ENCODE data around the gene DLAT.
"Not testable (repeated sequence)": the region's sequence is repeated elsewhere in the genome, so short reads cannot be mapped to it uniquely, and the experiment has no call there.

The DLAT gene

DNA sequence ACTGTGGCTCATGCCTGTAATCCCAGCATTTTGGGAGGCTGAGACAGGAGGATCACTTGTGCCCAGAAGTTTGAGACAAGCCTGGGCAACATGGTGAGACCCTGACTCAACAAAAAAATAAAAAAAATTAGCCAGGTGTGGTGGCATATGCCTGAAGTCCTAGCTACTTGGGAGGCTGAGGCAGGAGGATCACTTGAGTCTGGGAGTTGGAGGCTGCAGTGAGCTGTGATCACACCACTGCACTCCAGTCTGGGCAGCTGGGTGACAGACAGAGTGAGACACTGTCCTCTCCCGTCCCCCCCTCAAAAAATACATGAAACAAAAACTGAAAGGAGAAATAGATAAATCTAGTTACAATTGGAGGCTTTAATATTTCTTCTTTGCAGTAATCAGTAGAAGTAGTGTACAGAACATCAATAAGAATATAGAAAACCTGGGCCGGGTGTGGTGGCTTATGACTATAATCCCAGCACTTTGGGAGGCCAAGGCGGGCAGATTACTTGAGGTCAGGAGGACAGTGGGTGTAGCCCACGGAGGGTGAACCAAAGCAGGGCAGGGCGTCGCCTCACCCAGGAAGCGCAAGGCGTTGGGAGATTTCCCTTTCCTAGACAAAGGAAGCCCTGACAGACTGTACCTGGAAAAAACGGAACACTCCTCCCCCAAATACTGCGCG, 19.6 kb upstream of the DLAT start:
- no peak for DNase-seq

GRCh38 chr11:112006095-112006441, 19.1 kb upstream of the DLAT start:
- DNase-seq, result not testable (repeated sequence)

GRCh38 chr11:112011451-112011850, 13.8 kb upstream of the DLAT start:
- not testable (repeated sequence) for DNase-seq

- no peak for DNase-seq
Measured at GRCh38 chr11:112012874-112013273, 12.3 kb upstream of the DLAT start.

GRCh38 chr11:112013497-112014164, 11.6 kb upstream of the DLAT start:
- no peak for DNase-seq

GRCh38 chr11:112016088-112016764, 9.0 kb upstream of the DLAT start:
- DNase-seq, result no peak

DNA sequence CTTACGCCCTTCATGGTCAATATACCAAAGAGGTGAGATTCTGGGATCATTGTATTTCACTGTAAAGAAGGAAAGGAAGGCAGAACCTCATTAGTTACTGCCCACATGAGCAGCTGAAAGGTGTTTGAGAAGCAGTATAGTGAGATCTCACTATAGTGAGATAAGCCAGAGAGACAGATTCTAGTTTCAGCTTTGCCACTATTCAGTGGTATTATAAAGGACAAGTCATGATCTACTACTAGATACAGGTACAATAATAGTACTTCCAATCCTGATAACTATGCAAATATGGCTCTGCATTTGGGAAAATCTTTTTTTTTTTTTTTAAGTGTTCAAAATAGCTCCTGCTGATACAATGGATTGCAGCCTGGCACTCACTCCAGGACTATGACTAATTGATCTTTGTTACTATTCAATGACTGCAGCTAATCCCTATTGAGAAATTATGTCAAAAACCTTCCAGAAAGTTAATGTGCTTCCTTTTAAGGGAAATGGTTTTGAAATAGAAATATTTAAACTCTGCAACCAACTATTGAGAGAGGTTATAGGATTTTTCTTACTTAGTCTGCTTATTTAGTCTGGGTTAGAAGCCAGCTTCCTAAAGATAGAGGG, 8.3 kb upstream of the DLAT start:
- DNase-seq, result no peak

- no peak for DNase-seq
Measured at GRCh38 chr11:112017538-112017937, 7.7 kb upstream of the DLAT start.

GRCh38 chr11:112019066-112019465, 6.1 kb upstream of the DLAT start:
- no peak for DNase-seq

GRCh38 chr11:112023104-112023503, 2.1 kb upstream of the DLAT start:
- no peak for DNase-seq

DNA sequence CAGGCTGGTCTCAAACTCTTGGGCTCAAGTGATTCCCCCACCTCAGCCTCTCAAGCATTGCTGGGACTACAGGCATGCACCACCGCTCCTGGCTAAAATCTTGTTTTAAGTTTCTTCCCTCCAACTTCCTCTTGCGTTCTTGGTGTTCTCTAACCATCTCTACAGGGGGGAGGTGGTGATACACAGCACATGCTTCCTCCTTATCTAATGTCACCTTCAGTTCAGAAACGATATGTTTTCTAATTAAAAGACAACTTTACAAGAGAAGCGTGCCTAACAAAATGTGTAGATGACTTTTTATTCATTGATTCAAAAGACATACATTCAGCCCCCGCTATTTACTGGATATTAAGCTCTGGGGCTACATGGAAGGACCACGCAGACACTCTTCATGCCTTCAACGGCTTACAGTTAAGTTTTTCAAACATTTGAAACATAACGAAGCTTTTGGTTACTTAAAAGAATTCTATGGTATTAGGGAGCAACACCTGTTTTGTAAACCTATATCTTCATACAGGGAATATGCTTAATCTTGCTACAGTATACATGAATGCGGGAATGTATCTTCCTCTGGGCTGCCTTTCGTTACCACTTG, 933 bp upstream of the DLAT start:
- peak in 1 of 2 donors; percentile 9 for DNase-seq

- no peak for DNase-seq
Measured at GRCh38 chr11:112025707-112026106, 499 bp downstream of the DLAT start.

GRCh38 chr11:112026784-112027410, 1.7 kb downstream of the DLAT start:
- DNase-seq, result not testable (repeated sequence)

GRCh38 chr11:112029460-112029859, 4.3 kb downstream of the DLAT start:
- no peak for DNase-seq

DNA sequence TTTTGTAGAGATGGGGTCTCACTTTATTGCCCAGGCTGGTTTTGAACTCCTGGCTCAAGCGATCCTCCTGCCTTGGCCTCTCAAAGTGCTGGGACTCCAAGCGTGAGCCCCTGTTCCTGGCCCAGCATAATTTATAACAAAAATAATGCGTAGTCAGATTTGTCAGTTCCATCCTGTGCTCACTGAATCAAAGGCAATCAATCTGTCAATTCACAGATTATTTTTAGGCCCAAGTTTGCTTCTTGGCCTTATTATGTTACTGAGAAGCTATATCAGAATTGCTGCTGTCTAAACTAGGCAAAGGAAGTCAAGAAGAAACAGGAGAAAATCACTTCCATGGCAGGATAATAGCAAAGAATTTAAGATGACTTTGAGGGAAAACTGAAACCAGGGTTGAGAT, 8.7 kb downstream of the DLAT start:
- no peak for DNase-seq

- no peak for DNase-seq
Measured at GRCh38 chr11:112037527-112037926, 12.3 kb downstream of the DLAT start.

DNA sequence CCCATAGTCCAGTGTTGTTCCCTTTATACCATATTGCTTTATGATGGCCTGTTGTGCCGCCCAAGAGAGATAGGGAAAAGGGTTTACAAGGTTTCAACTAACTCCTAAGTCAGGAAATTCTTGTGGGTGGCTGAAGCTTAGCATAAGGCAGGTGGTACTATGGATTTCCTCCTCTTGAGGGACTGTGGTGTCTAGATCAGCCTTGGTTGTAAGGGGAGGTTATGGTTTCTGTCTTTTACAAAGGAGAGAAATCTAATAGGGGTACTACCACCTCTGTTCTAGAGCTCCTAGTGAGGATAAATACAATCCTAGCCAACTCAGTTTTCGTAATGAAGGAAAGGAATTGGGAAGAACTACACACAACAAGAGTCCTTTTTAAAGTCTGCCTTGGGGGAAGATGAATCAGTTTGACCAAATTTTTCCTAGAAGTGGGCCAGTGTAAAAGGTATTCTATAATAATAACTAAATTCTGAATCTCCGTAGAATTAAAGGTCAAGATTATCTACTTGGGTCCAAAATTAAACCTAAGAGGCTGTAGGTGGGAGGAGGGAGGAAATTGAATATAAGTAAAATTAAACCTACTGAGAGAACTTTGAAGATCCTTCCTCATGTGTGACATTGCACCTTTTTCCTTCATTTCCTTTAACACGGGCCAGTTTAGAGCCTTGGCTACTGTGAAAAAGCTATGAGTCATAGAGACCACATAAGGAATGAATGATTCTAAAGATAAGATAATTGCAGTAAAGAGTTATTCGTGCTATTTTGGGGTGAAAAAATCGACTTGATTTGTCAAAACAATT, 17.2 kb downstream of the DLAT start:
- DNase-seq, result no peak

DNA sequence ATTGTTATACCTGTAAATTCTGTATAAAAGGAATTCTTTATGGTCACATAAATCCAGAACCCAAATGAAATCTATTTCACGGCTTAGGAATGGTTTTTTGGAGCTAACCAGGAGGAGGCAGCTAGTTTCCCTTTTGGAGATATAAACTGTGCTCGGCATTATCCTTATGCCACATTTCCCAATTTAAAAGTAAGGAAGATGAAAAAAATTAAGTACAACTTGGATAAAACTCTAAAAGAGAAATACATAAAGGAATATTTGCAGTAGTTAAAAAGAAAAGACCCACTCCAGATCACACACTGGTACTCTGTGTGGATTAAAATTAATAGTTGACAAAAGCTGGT, 17.7 kb downstream of the DLAT start:
- DNase-seq, result no peak

GRCh38 chr11:112044961-112045360, 19.8 kb downstream of the DLAT start:
- DNase-seq, result no peak

DNA sequence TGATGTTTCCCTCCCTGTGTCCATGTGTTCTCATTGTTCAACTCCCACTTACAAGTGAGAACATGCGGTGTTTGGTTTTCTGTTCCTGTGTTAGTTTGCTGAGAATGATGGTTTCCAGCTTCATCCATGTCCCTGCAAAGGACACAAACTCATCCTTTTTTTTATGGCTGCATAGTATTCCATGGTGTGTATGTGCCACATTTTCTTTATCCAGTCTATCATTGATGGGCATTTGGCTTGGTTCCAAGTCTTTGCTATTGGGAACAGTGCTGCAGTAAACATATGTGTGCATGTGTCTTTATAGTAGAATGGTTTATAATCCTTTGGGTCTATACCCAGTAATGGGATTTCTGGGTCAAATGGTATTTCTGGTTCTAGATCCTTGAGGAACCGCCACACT, 21.4 kb downstream of the DLAT start:
- DNase-seq, result not testable (repeated sequence)

DNA sequence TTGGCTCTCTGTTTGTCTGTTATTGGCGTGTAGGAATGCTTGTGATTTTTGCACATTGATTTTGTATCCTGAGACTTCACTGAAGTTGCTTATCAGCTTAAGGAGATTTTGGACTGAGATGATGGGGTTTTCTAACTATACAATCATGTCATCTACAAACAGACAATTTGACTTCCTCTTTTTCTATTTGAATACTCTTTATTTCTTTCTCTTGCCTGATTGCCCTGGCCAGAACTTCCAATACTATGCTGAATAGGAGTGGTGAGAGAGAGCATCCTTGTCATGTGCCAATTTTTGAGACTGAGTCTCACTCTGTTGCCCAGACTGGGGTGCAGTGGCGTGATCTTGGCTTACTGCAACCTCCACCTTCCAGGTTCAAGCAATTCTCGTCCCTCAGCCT, 23.0 kb downstream of the DLAT start:
- DNase-seq, result not testable (repeated sequence)

- DNase-seq, result no peak
Measured at GRCh38 chr11:112049777-112050176, 24.6 kb downstream of the DLAT start.
